Activated T-cell treated with anti-CD3 and anti-CD28 coated beads, Interleukin-2, amount 50 U/mL, for 72 hours (primary cell): ENCODE data around the gene PPFIBP1. TPM values are rescaled to one million over a fixed set of nuclear protein-coding genes. Genes with fewer than 3 reads are reported as not detected.

Experiments used
- ATAC-seq, 2 donors: fragments of 150-1000 bp; cut with Tn5 transposase; replicated peaks in 1 of 2; 2 replicates each; pipeline ENCODE4 v1.10.0; 2021; ENCODE audit warnings: moderate library complexity in 2 of 2, mild to moderate bottlenecking in 1 of 2
- DNase-seq, 2 donors: peaks; one replicate each; pipeline ENCODE4 v3.0.0; 2021 to 2022; ENCODE audit warnings: mixed read lengths in 1 of 2
- H3K27ac Mint-ChIP-seq: one replicate; pipeline ENCODE4 v1.8.0; 2022; ENCODE audit warnings: mild to moderate bottlenecking, moderate library complexity, mixed read lengths
- H3K27me3 Mint-ChIP-seq: one replicate; pipeline ENCODE4 v1.8.0; 2022; ENCODE audit warnings: low read depth, mixed read lengths
- H3K36me3 Mint-ChIP-seq, 2 donors: one replicate each; pipeline ENCODE4 v1.8.0; 2022; ENCODE audit warnings: mixed read lengths in 2 of 2, mild to moderate bottlenecking in 1 of 2; ENCODE audit not compliant: insufficient read depth in 2 of 2
- H3K4me1 Mint-ChIP-seq: one replicate; pipeline ENCODE4 v1.8.0; 2022; ENCODE audit warnings: low read depth, mixed read lengths
- H3K4me3 Mint-ChIP-seq, 2 donors: one replicate each; pipeline ENCODE4 v1.8.0; 2022; ENCODE audit warnings: mild to moderate bottlenecking in 2 of 2, mixed read lengths in 2 of 2, moderate library complexity in 2 of 2
- H3K9me3 Mint-ChIP-seq, 2 donors: one replicate each; pipeline ENCODE4 v1.8.0; 2022; ENCODE audit warnings: mixed read lengths in 2 of 2
- total RNA-seq, 2 donors: library from RNA; stranded (reverse); gene quantifications; one replicate each; pipeline ENCODE4 v1.2.3, GENCODE V29; 2022

PPFIBP1 gene
- total RNA-seq, 2 donors from 2014 or later: 7.5 to 8.1 TPM

- Mint-ChIP-seq H3K27ac (no peak overlapping the region), H3K4me1 (peaks cover 3% of the 10 kb centered on the region), H3K27me3 (no peaks in the 10 kb centered on the region), H3K36me3 (peaks cover 1 to 3% of the 10 kb centered on the region in 2 donors), H3K9me3 (peaks cover 4 to 5% of the 10 kb centered on the region in 2 donors), H3K4me3 (no peak overlapping the region)
- no peak for ATAC-seq
- DNase-seq: no peak
These were observed 80.4 kb downstream of the PPFIBP1 start for GRCh38 chr12:27604431-27604830.

DNA sequence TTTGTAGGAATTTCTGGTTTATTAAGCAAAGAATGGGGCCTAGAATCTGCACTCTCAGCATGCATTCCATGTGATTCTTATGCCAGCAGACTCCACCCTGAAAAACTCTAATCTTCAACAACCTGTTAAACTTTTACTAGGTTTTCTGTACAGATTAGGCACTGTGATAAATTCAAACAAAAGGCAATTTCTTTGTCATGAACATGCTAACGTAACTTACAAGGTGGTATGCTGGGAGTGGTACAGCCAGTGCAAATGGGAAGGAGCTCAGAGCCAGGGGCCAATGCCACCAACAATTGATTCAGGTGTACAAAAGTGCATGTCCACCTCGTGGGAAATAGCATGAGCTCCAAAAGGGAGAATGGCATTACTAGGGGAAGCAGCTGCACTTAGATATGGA is 83.0 kb downstream of the PPFIBP1 start:
- H3K9me3 Mint-ChIP-seq: peaks cover 3 to 4% of the 10 kb centered on the region in 2 donors
- H3K4me1 Mint-ChIP-seq: peaks cover 5% of the 10 kb centered on the region
- H3K27me3 Mint-ChIP-seq: no peaks in the 10 kb centered on the region
- no peak overlapping the region for H3K27ac Mint-ChIP-seq
- H3K36me3 Mint-ChIP-seq: peaks cover 1 to 3% of the 10 kb centered on the region in 2 donors
- H3K4me3 Mint-ChIP-seq: no peak overlapping the region
- no peak for ATAC-seq
- no peak for DNase-seq

DNA sequence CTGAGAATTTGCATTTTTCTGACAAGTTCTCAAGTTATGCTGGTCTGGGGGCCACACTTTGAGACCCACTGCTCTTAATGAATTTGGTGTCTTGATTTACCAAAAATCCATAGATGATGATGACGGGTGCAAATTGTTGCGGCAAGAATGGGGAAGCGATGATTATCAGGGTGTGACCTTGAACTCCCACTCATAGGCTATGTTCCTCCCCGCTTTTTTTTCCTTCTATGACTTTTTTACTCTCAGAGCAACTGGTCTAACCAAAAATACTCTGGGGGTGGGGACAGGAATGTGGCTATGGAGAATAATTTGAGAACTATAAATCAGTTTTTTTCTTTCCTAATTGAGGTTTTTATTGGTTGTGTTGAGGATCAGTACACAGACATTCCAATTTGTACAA is 83.6 kb downstream of the PPFIBP1 start:
- H3K27ac Mint-ChIP-seq: no peak overlapping the region
- ATAC-seq (no peak), DNase-seq (no peak)
- no peak overlapping the region for H3K4me3 Mint-ChIP-seq
- peaks cover 5% of the 10 kb centered on the region for H3K4me1 Mint-ChIP-seq
- H3K9me3 Mint-ChIP-seq: peaks cover 3 to 4% of the 10 kb centered on the region in 2 donors
- H3K27me3 Mint-ChIP-seq: no peaks in the 10 kb centered on the region
- peaks cover 1 to 3% of the 10 kb centered on the region in 2 donors for H3K36me3 Mint-ChIP-seq

DNA sequence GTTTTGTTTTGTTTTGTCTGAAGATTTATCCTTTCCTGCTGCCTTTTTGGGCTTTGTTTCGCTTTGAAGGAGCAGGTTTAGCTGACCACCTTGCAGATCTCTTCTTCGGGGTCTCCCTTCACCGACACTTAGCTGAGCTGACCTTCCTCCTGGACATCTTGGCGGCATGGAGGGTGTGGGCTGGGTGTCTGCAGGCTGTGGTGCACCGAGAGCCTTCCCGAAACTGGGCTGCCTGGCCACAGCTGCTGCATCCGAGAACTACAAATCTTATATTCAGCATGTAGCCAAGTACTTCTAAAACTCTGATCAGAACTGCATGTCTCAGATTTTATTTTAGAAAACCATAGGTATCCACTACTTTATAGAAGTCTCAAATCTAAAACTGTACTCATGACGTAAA is 84.9 kb downstream of the PPFIBP1 start:
- Mint-ChIP-seq H3K27me3 (no peaks in the 10 kb centered on the region), H3K27ac (no peak overlapping the region), H3K4me1 (peaks cover 5% of the 10 kb centered on the region), H3K9me3 (peaks cover 3 to 4% of the 10 kb centered on the region in 2 donors), H3K36me3 (peaks cover 1 to 3% of the 10 kb centered on the region in 2 donors), H3K4me3 (no peak overlapping the region)
- no peak for ATAC-seq
- DNase-seq: no peak

- ATAC-seq (no peak), DNase-seq (no peak)
- Mint-ChIP-seq H3K36me3 (no peaks in the 10 kb centered on the region), H3K27me3 (no peaks in the 10 kb centered on the region), H3K4me3 (no peak overlapping the region), H3K4me1 (peaks cover 5% of the 10 kb centered on the region), H3K27ac (no peak overlapping the region), H3K9me3 (no peaks in the 10 kb centered on the region)
These were observed 86.4 kb downstream of the PPFIBP1 start for GRCh38 chr12:27610374-27610773.

DNA sequence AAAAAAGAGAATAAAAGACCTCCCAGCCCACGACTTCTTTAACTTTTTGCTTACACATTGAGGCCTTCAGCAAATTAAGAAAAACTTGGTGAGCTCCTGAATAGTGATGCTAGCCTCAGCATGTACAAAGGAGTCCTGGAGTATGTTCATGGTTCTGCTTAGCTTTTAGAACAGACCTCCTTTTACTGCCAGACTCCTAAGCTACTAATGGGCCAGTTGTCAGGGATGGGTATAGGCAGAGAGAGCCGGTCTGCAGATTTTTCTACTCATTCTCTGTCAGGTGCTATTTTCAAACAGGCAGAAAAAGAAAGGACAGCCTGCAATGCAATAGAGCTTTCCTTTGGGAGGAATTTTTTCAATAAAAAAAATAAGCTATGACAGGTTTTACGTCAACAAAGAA is 90.4 kb downstream of the PPFIBP1 start:
- H3K27ac Mint-ChIP-seq: no peak overlapping the region
- peaks cover 9% of the 10 kb centered on the region for H3K27me3 Mint-ChIP-seq
- H3K9me3 Mint-ChIP-seq: peaks cover 2 to 4% of the 10 kb centered on the region in 2 donors
- H3K36me3 Mint-ChIP-seq: no peaks in the 10 kb centered on the region
- H3K4me1 Mint-ChIP-seq: peaks cover 12% of the 10 kb centered on the region
- ATAC-seq (no peak), DNase-seq (no peak)
- no peak overlapping the region for H3K4me3 Mint-ChIP-seq

- Mint-ChIP-seq H3K27ac (no peak overlapping the region), H3K4me3 (no peak overlapping the region), H3K36me3 (no peaks in the 10 kb centered on the region), H3K27me3 (peaks cover 9% of the 10 kb centered on the region), H3K4me1 (peaks cover 13% of the 10 kb centered on the region), H3K9me3 (peaks cover 2 to 4% of the 10 kb centered on the region in 2 donors)
- ATAC-seq (no peak), DNase-seq (no peak)
These were observed 90.9 kb downstream of the PPFIBP1 start for GRCh38 chr12:27614866-27615265.

GRCh38 chr12:27615331-27615891 is 91.4 kb downstream of the PPFIBP1 start:
- ATAC-seq: no peak
- H3K9me3 Mint-ChIP-seq: peaks cover 2 to 4% of the 10 kb centered on the region in 2 donors
- no peaks in the 10 kb centered on the region for H3K36me3 Mint-ChIP-seq
- no peak for DNase-seq
- peaks cover 17% of the 10 kb centered on the region for H3K4me1 Mint-ChIP-seq
- H3K27ac Mint-ChIP-seq: no peak overlapping the region
- peaks cover 9% of the 10 kb centered on the region for H3K27me3 Mint-ChIP-seq
- H3K4me3 Mint-ChIP-seq: no peak overlapping the region

GRCh38 chr12:27616356-27617142 is 92.5 kb downstream of the PPFIBP1 start:
- H3K27ac Mint-ChIP-seq: no peak overlapping the region

GRCh38 chr12:27618836-27619235 is 94.8 kb downstream of the PPFIBP1 start:
- Mint-ChIP-seq H3K4me3 (no peak overlapping the region), H3K36me3 (no peaks in the 10 kb centered on the region), H3K9me3 (peaks cover 2 to 4% of the 10 kb centered on the region in 2 donors), H3K27ac (peak overlapping the region; percentile 49), H3K4me1 (peaks cover 17% of the 10 kb centered on the region), H3K27me3 (peaks cover 9% of the 10 kb centered on the region)
- no peak for ATAC-seq
- no peak for DNase-seq

More at GRCh38 chr12:27616356-27617142, 92.5 kb downstream of the PPFIBP1 start:
- Mint-ChIP-seq H3K27me3 (peaks cover 9% of the 10 kb centered on the region), H3K4me1 (peaks cover 17% of the 10 kb centered on the region), H3K9me3 (peaks cover 2 to 4% of the 10 kb centered on the region in 2 donors), H3K4me3 (no peak overlapping the region), H3K36me3 (no peaks in the 10 kb centered on the region)
- DNase-seq (no peak), ATAC-seq (no peak)

DNA sequence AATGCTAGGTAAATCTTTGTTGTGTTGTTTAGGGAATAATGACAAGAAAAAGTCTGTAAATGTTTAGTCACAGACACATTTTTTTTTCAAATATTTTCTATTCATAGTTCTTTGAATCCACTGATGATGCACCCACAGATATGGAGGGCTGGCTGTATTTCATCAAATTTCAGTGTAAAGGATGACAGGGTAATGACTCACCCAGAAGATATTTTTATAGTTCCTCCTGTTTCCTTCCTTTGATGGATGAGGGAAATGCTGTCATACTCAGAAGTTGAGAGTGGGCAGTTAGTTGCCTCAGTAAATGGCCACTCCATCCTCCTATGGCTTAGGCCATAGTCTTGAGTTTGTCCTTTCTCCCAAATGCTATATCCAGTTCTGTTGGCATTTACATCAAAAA is 95.3 kb downstream of the PPFIBP1 start:
- no peak overlapping the region for H3K27ac Mint-ChIP-seq
- peaks cover 9% of the 10 kb centered on the region for H3K27me3 Mint-ChIP-seq
- H3K4me3 Mint-ChIP-seq: no peak overlapping the region

GRCh38 chr12:27620121-27620520 is 96.1 kb downstream of the PPFIBP1 start:
- Mint-ChIP-seq H3K36me3 (no peaks in the 10 kb centered on the region), H3K27me3 (peaks cover 9% of the 10 kb centered on the region), H3K27ac (no peak overlapping the region), H3K4me3 (no peak overlapping the region), H3K4me1 (peaks cover 17% of the 10 kb centered on the region), H3K9me3 (peaks cover 2 to 4% of the 10 kb centered on the region in 2 donors)
- no peak for DNase-seq
- ATAC-seq: no peak

More for the DNA sequence above, 95.3 kb downstream of the PPFIBP1 start:
- no peaks in the 10 kb centered on the region for H3K36me3 Mint-ChIP-seq
- peaks cover 2 to 4% of the 10 kb centered on the region in 2 donors for H3K9me3 Mint-ChIP-seq
- ATAC-seq (peak; percentile 85 to 88), DNase-seq (peak in 1 of 2 donors; percentile 9)
- H3K4me1 Mint-ChIP-seq: peaks cover 17% of the 10 kb centered on the region

GRCh38 chr12:27622436-27623195 is 98.6 kb downstream of the PPFIBP1 start:
- no peaks in the 10 kb centered on the region for H3K36me3 Mint-ChIP-seq
- H3K4me1 Mint-ChIP-seq: peaks cover 27% of the 10 kb centered on the region
- no peak overlapping the region for H3K27ac Mint-ChIP-seq
- no peak overlapping the region for H3K4me3 Mint-ChIP-seq
- DNase-seq (no peak), ATAC-seq (no peak)
- no peaks in the 10 kb centered on the region for H3K27me3 Mint-ChIP-seq
- peaks cover 2 to 4% of the 10 kb centered on the region in 2 donors for H3K9me3 Mint-ChIP-seq
